ENCODE results near the gene ZMYND11.
A peak's percentile ranks its signal among the peaks of the same experiment; 100 is the strongest.

Gene ZMYND11

GRCh38 chr10:219731-220472 is 84.6 kb downstream of the ZMYND11 start:
- no peak for TF ChIP-seq CTCF (conservative IDR thresholded peaks at IDR 0.05)
- no peak overlapping the region for H3K27ac ChIP-seq

- no peak overlapping the region for H3K27ac ChIP-seq
- no peak for TF ChIP-seq CTCF (conservative IDR thresholded peaks at IDR 0.05)
These were observed 89.3 kb downstream of the ZMYND11 start for GRCh38 chr10:224571-224970.

DNA sequence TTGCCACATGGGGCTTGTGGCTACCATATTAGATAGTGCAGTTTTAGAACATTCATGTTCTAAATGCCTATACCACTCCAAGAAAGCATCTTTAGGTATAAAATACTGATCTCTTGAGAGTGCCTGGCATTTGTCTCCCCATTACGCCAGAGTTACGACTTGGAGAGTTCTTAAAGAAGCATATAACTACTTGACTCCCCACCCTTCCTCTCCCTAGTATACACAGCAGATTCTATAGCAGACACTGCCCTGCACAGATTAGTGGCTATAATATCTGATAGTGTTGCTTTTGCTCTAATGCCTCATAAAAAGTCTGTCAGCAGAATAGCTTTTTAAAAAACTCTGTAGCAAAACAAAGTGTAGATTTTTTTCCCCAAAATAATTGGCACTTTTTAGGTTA is 90.8 kb downstream of the ZMYND11 start:
- TF ChIP-seq CTCF (conservative IDR thresholded peaks at IDR 0.05): no peak
- no peak overlapping the region for H3K27ac ChIP-seq

- H3K27ac ChIP-seq: no peak overlapping the region
- TF ChIP-seq CTCF (conservative IDR thresholded peaks at IDR 0.05): no peak
These were observed 91.8 kb downstream of the ZMYND11 start for GRCh38 chr10:227014-227413.

- no peak for TF ChIP-seq CTCF (conservative IDR thresholded peaks at IDR 0.05)
- H3K27ac ChIP-seq: no peak overlapping the region
These were observed 93.1 kb downstream of the ZMYND11 start for GRCh38 chr10:228366-228765.

GRCh38 chr10:230758-231157 is 95.5 kb downstream of the ZMYND11 start:
- no peak overlapping the region for H3K27ac ChIP-seq
- peak; percentile 36 for TF ChIP-seq CTCF (conservative IDR thresholded peaks at IDR 0.05)

DNA sequence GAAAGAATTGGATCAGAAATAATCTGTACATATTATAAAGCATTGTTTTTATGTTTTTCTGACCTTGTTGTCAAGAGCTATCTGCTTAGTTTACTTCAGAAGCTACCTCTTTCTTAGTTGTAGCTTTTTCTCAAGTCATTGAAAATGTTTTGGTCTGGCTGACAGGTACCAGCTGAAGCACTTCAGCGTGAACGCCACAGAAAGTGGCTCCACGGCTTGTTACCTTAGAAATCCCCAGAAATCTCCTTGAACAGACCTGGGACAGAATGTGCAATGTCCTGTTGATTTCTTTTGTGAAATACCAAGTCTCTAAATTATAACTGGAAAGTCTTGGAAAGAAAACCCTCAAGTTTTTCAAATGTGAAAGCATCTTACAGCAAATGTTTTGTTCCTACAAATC is 96.8 kb downstream of the ZMYND11 start:
- H3K27ac ChIP-seq: peak overlapping the region; percentile 93; the same call in 1 of the 2 replicates
- TF ChIP-seq CTCF (conservative IDR thresholded peaks at IDR 0.05): no peak

All from VCaP (cell line).